Central memory CD8-positive, alpha-beta T cell (primary cell): ENCODE results near the gene SORCS2.

Source experiments
- ATAC-seq: fragments of 150-1000 bp; cut with Tn5 transposase; replicated peaks from 2 replicates; pipeline ENCODE4 v1.10.0; 2022; ENCODE audit warnings: mild to moderate bottlenecking, moderate FRiP score, moderate number of reproducible peaks; ENCODE audit not compliant: poor library complexity, severe bottlenecking; ENCODE audit errors: extremely low read depth
- DNase-seq, 2 donors: peaks; one replicate each; pipeline ENCODE4 v3.0.0; 2021; ENCODE audit warnings: low spot score in 2 of 2
- H3K27ac Mint-ChIP-seq: one replicate; pipeline ENCODE4 v1.8.0; 2022; ENCODE audit warnings: low read depth, mild to moderate bottlenecking, moderate library complexity, mixed read lengths
- H3K27me3 Mint-ChIP-seq: one replicate; pipeline ENCODE4 v1.8.0; 2022; ENCODE audit warnings: mixed read lengths
- H3K36me3 Mint-ChIP-seq: one replicate; pipeline ENCODE4 v1.8.0; 2022; ENCODE audit warnings: mild to moderate bottlenecking, moderate library complexity, mixed read lengths; ENCODE audit not compliant: insufficient read depth
- H3K4me1 Mint-ChIP-seq: one replicate; pipeline ENCODE4 v1.8.0; 2022; ENCODE audit warnings: mixed read lengths
- H3K4me3 Mint-ChIP-seq: one replicate; pipeline ENCODE4 v1.8.0; 2022; ENCODE audit warnings: mild to moderate bottlenecking, moderate library complexity, mixed read lengths
- H3K9me3 Mint-ChIP-seq: one replicate; pipeline ENCODE4 v1.8.0; 2022; ENCODE audit warnings: mixed read lengths

The SORCS2 gene

GRCh38 chr4:7341491-7342222 lies 149.3 kb downstream of the SORCS2 start:
- H3K27me3 Mint-ChIP-seq: no peaks in the 10 kb centered on the region
- ATAC-seq (no peak), DNase-seq (no peak)
- peaks cover 3% of the 10 kb centered on the region for H3K9me3 Mint-ChIP-seq
- H3K4me3 Mint-ChIP-seq: no peak overlapping the region
- no peaks in the 10 kb centered on the region for H3K36me3 Mint-ChIP-seq
- H3K4me1 Mint-ChIP-seq: no peaks in the 10 kb centered on the region
- no peak overlapping the region for H3K27ac Mint-ChIP-seq

GRCh38 chr4:7342223-7343080 lies 150.1 kb downstream of the SORCS2 start:
- no peaks in the 10 kb centered on the region for H3K27me3 Mint-ChIP-seq
- H3K36me3 Mint-ChIP-seq: no peaks in the 10 kb centered on the region
- H3K9me3 Mint-ChIP-seq: peaks cover 5% of the 10 kb centered on the region
- ATAC-seq: no peak
- DNase-seq: no peak
- H3K4me1 Mint-ChIP-seq: no peaks in the 10 kb centered on the region
- H3K27ac Mint-ChIP-seq: no peak overlapping the region
- no peak overlapping the region for H3K4me3 Mint-ChIP-seq

GRCh38 chr4:7343081-7343655 lies 150.8 kb downstream of the SORCS2 start:
- H3K9me3 Mint-ChIP-seq: peaks cover 5% of the 10 kb centered on the region
- no peak for DNase-seq
- no peak overlapping the region for H3K4me3 Mint-ChIP-seq
- H3K27ac Mint-ChIP-seq: no peak overlapping the region
- no peak for ATAC-seq
- no peaks in the 10 kb centered on the region for H3K36me3 Mint-ChIP-seq
- no peaks in the 10 kb centered on the region for H3K4me1 Mint-ChIP-seq
- H3K27me3 Mint-ChIP-seq: no peaks in the 10 kb centered on the region

DNA sequence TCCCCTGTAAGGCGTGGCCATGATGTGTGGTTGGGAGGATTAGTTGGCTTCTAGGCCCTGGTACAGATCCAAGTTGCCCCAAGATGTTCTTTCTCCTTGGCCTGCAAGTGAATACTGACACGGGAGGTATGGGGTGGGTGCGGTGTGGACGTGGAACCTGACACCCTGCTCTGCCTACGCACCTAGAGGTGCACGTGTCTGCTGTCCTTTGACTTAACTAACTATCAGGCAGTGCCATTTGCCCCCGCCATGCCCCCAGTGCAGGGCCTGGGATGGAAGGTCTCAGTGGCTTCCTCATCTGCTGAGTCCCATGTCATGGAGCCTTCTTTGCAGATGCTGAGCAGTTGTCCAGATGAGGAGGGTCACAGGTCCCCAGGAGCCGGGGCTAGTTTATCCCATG lies 151.6 kb downstream of the SORCS2 start:
- no peak overlapping the region for H3K27ac Mint-ChIP-seq
- H3K4me1 Mint-ChIP-seq: no peaks in the 10 kb centered on the region
- no peaks in the 10 kb centered on the region for H3K27me3 Mint-ChIP-seq
- H3K4me3 Mint-ChIP-seq: no peak overlapping the region
- peaks cover 5% of the 10 kb centered on the region for H3K9me3 Mint-ChIP-seq
- ATAC-seq: no peak
- no peak for DNase-seq
- no peaks in the 10 kb centered on the region for H3K36me3 Mint-ChIP-seq

- no peak overlapping the region for H3K27ac Mint-ChIP-seq
- H3K27me3 Mint-ChIP-seq: no peaks in the 10 kb centered on the region
- no peak overlapping the region for H3K4me3 Mint-ChIP-seq
- H3K9me3 Mint-ChIP-seq: peaks cover 5% of the 10 kb centered on the region
- DNase-seq: no peak
- H3K4me1 Mint-ChIP-seq: no peaks in the 10 kb centered on the region
- no peaks in the 10 kb centered on the region for H3K36me3 Mint-ChIP-seq
- ATAC-seq: no peak
Measured at GRCh38 chr4:7344636-7345155, 152.4 kb downstream of the SORCS2 start.

GRCh38 chr4:7347981-7348380 lies 155.6 kb downstream of the SORCS2 start:
- Mint-ChIP-seq H3K27me3 (peaks cover 19% of the 10 kb centered on the region), H3K36me3 (no peaks in the 10 kb centered on the region), H3K27ac (no peak overlapping the region), H3K4me1 (no peaks in the 10 kb centered on the region), H3K9me3 (peaks cover 5% of the 10 kb centered on the region), H3K4me3 (no peak overlapping the region)
- ATAC-seq: no peak
- DNase-seq: no peak

GRCh38 chr4:7348946-7349900 lies 156.9 kb downstream of the SORCS2 start:
- ATAC-seq (no peak), DNase-seq (no peak)
- H3K27me3 Mint-ChIP-seq: peaks cover 32% of the 10 kb centered on the region
- peaks cover 5% of the 10 kb centered on the region for H3K9me3 Mint-ChIP-seq
- H3K36me3 Mint-ChIP-seq: no peaks in the 10 kb centered on the region
- H3K27ac Mint-ChIP-seq: no peak overlapping the region
- no peaks in the 10 kb centered on the region for H3K4me1 Mint-ChIP-seq
- H3K4me3 Mint-ChIP-seq: no peak overlapping the region

GRCh38 chr4:7350396-7350795 lies 158.1 kb downstream of the SORCS2 start:
- DNase-seq: no peak
- H3K4me3 Mint-ChIP-seq: no peak overlapping the region

GRCh38 chr4:7351014-7351413 lies 158.7 kb downstream of the SORCS2 start:
- Mint-ChIP-seq H3K9me3 (peaks cover 5% of the 10 kb centered on the region), H3K36me3 (no peaks in the 10 kb centered on the region), H3K4me1 (no peaks in the 10 kb centered on the region), H3K27me3 (peaks cover 34% of the 10 kb centered on the region), H3K27ac (no peak overlapping the region), H3K4me3 (no peak overlapping the region)
- ATAC-seq (no peak), DNase-seq (no peak)

More at GRCh38 chr4:7350396-7350795, 158.1 kb downstream of the SORCS2 start:
- peaks cover 34% of the 10 kb centered on the region for H3K27me3 Mint-ChIP-seq
- H3K36me3 Mint-ChIP-seq: no peaks in the 10 kb centered on the region
- H3K4me1 Mint-ChIP-seq: no peaks in the 10 kb centered on the region
- ATAC-seq: no peak
- no peak overlapping the region for H3K27ac Mint-ChIP-seq
- peaks cover 5% of the 10 kb centered on the region for H3K9me3 Mint-ChIP-seq

- Mint-ChIP-seq H3K27ac (no peak overlapping the region), H3K36me3 (no peaks in the 10 kb centered on the region), H3K27me3 (peaks cover 34% of the 10 kb centered on the region), H3K4me3 (no peak overlapping the region), H3K9me3 (no peaks in the 10 kb centered on the region), H3K4me1 (no peaks in the 10 kb centered on the region)
- DNase-seq (no peak), ATAC-seq (no peak)
Measured at GRCh38 chr4:7352486-7352885, 160.1 kb downstream of the SORCS2 start.

DNA sequence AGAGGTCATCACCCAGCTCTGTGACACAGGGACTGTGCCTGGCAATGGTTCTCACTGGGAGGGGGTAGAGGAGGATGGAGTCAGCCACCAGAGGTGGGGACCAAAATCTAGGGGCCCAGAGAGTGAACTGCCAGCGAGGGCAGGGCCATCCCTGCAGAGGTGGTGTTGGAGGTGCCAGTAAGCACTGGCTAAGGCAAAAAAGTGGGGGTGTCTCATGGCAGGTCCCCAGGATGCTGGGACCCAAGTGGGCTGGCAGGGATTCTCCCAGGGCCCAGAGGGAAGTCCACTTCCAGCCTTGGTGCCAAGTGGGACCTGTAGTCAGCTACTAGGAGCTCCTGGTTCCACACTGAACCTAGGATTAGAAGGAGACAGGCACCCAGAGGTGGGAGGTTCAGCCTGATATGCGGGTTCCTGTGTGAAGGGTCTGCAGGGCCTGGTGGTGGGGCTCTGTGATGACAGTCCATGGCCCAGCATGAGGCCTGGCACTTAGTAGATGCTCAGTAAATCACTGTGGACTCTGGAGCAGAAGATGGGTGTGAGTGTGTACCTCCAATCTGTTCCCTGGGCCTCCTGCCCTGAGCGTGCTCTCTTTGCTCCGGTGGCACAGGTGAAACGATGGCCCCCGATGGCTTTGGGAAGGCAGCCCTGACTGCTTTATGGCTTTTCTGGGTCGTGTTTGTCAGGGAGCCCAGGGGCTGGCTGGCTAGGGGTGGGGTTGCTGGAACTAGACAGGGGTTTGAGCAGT lies 160.9 kb downstream of the SORCS2 start:
- DNase-seq: no peak
- no peaks in the 10 kb centered on the region for H3K9me3 Mint-ChIP-seq

More for the DNA sequence above, 160.9 kb downstream of the SORCS2 start:
- H3K27ac Mint-ChIP-seq: no peak overlapping the region
- no peaks in the 10 kb centered on the region for H3K4me1 Mint-ChIP-seq
- peaks cover 34% of the 10 kb centered on the region for H3K27me3 Mint-ChIP-seq
- H3K36me3 Mint-ChIP-seq: no peaks in the 10 kb centered on the region
- H3K4me3 Mint-ChIP-seq: no peak overlapping the region
- no peak for ATAC-seq
